GM12874 (cell line): ENCODE results near the gene KRT72.

Experiments used
- TF ChIP-seq, protein P1 (sequence below): IDR thresholded peaks from 2 replicates; pipeline ENCODE4 v1.5.1; 2011; ENCODE audit warnings: low read depth, mild to moderate bottlenecking, control low read depth, low read length, moderate library complexity; ENCODE audit not compliant: insufficient read depth

KRT72 gene

DNA sequence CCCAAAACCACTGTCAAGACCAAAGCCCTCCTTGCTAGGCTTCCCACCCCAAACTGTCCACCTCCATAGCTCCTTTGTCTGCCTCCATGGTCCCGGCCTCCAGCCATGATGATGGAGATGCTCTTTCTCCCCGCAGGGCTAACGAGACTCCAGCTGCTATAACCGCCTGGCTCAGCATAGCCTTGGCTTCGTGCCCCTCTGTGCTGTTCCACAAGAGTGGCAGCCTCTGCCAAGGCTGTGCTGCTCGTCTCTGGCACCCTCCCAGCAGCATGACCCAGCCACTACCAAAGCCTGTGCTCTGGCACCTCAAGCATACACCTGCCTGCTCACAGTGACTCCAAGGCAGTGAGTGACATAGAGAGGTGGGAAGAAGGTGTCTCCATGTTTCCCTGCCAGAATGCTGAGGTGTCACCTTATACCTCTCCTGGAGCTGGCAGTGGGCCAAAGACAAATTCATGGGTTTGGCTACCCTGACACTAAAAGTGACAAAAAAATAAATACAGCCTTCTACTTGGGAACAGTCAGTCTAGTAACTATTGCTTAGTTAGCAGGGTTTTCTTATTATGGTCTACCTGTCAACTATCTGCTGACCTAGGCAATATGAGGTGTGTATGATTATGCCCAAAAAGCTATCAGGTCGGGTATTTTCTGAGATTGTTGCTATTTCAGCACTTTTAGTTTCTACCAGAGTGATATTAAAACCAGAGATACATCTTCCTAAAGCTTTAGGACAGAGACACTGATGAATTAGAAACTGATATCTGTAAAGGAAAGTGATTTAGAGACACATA is 33.2 kb upstream of the KRT72 start:
- TF ChIP-seq, protein P1, sequence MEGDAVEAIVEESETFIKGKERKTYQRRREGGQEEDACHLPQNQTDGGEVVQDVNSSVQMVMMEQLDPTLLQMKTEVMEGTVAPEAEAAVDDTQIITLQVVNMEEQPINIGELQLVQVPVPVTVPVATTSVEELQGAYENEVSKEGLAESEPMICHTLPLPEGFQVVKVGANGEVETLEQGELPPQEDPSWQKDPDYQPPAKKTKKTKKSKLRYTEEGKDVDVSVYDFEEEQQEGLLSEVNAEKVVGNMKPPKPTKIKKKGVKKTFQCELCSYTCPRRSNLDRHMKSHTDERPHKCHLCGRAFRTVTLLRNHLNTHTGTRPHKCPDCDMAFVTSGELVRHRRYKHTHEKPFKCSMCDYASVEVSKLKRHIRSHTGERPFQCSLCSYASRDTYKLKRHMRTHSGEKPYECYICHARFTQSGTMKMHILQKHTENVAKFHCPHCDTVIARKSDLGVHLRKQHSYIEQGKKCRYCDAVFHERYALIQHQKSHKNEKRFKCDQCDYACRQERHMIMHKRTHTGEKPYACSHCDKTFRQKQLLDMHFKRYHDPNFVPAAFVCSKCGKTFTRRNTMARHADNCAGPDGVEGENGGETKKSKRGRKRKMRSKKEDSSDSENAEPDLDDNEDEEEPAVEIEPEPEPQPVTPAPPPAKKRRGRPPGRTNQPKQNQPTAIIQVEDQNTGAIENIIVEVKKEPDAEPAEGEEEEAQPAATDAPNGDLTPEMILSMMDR = no peak

DNA sequence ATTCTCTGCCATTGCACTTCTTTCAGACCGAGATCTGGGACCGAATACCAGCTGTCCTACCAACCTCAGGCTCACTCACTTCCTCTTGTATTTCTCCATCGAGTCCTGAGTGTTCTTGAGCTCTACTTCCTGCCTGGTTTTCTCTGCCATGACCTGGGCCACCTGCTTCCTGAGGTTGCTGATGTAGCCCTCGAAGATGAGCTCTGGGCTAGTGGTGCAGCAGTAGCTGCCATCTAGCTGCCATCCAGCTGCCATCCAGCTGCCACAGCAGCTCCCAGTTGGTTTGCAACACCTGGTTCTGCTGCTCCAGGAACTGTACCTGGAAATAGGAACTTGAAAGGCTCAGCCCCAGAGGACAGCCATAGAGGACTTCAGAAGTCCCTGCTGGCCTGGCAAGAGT is 32.1 kb upstream of the KRT72 start:
- TF ChIP-seq, protein P1 = no peak

DNA sequence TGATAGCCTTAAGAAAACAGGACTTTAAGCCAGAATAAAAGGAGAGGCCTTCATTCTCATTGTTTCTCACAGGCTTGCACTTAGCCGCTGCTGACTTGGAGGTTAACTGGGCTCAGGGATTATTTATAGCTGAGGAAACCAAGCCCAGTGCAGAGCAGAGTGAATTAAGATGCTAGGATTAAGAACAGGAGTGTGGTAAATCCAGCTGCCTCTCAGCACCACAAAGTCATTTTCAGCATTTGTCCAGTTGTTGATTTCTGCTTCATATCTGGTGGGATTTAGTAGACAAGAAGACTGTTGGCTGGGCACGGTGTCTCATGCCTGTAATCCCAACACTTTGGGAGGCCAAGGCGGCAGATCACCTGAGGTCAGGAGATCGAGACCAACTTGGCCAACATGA is 31.4 kb upstream of the KRT72 start:
- TF ChIP-seq, protein P1 = no peak

DNA sequence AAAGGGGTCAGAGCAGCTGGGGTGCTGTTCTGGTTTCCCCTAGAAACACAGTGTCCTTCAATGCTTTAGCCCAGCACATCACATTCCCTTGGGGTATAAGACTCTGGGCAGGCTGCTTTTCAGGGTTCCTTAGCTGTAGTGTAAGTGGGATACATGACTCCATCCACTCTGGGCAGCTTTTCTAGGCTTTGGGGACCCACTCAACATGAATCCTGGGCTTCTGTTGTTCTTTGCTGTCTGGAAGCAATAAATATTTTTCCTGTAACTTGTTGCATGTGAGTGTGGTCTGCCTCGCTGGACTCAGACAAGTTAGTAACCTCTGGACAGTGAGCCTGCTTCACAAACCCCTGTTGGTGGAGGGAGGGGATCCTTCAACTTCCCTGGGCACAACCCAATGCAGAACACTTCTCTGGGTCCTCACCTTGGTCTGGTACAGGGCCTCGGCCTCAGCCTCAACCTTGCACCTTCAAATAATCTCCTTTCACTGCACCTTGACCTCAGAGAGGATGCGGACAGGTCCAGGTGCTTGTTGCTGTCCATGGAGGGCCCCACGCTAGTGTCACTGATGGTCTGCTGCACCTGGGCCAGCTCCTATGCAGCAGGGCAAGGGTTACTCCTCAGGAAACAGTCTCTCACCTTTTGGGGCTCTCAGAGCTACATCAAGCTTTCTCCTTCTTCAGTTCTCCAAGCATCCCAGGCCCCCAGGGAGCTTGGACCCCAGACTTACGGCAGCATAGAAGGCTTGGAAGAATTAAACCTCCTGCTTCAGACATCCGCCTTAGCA is 30.6 kb upstream of the KRT72 start:
- TF ChIP-seq, protein P1 = no peak

DNA sequence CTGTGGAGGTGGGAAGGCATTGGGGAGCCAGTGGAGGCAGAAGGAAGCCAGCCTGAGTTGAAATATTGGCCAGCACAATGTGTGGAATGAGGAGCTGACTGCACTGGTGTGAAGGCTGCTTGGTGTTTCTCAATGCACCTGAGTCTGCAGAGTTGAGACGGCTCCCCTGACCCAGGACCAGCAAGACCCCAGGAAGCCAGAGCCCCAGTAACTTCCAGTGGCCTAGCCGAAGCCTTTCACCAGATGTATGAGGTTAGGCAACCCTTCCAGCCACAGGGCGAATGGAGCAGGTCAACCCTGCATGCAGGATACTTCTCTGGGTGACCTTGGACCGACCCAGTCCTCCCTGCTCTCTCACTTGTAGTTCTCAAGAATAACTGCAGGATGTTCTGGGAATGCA is 30.0 kb upstream of the KRT72 start:
- TF ChIP-seq, protein P1 = no peak

DNA sequence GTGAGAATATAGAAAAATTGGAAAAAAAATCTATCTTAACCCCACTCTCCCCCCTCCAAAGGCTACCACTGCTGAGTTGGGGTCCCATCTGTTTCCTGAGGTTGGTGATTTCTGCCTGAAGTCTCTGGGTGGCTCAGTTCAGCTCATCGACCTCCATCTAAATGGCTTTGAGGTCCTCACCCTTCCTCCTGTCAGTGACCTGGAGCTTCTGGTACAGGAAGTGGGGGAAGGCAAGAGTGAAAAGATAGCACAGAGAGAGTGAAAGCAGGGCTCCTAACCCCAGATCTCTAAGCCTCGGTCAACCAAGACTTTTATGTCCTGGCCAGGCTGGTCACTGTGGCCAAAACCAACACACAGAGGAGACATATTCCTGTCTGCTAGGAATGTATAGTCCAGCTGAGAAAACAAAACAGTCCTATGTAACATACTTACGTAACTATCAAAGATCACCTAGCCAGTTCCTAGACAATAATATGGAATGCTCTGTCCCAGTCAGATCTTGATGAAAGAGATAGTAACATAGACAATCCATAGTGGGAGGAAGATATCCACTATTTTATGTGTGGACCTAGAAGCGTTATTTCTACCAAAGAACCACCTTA is 29.4 kb upstream of the KRT72 start:
- TF ChIP-seq, protein P1 = no peak

DNA sequence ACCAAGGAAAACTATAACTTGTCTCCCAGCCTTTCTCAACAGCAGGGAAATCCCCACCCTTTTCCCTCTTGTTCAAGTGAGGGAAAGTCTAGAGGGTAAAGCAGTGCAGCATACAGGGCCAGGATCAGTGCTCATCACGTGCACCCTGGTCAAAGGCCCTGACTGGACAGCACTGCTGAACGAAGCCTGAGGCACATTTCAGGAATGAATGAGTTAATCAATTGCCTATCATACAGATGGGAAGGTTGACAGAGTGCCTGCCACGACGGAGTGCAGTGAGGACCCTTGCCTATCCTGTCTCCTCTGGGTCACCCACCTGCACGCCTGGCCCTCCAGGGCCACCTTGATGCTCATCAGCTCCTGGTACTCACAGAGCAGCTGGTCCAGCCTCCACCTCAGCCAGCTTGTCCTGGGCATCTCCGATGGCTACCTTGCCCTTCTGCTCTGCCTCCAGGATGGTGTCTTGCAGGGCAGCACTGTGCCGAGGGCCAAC is 28.8 kb upstream of the KRT72 start:
- TF ChIP-seq, protein P1 = no peak
